DND-41 (cell line): ENCODE measurements around the gene SETDB1.

Experiments used
- ATAC-seq: fragments of 200-7000 bp; cut with Tn5 transposase; 3 replicates; pipeline ENCODE4 v1.9.1; 2021; ENCODE audit warnings: low read depth; ENCODE audit not compliant: insufficient read depth
- DNase-seq: peaks from one replicate; pipeline ENCODE4 v3.0.0-alpha.2; 2020
- H2AFZ ChIP-seq: 2 replicates; pipeline ENCODE4 v1.6.0; 2012; ENCODE audit warnings: low read depth, low read length
- H3K27ac ChIP-seq: 2 replicates; pipeline ENCODE4 v1.5.1; 2012; ENCODE audit warnings: low read length, inconsistent platforms
- H3K27me3 ChIP-seq: fragments of 200-600 bp; sonication (generic); 2 replicates; pipeline ENCODE4 v1.6.0; 2012; ENCODE audit warnings: low read length, mild to moderate bottlenecking, inconsistent platforms; ENCODE audit not compliant: insufficient read depth, poor library complexity
- H3K36me3 ChIP-seq: 2 replicates; pipeline ENCODE4 v1.5.1; 2012; ENCODE audit warnings: low read length, inconsistent platforms; ENCODE audit not compliant: insufficient read depth
- H3K4me1 ChIP-seq: 2 replicates; pipeline ENCODE4 v1.5.1; 2012; ENCODE audit warnings: mild to moderate bottlenecking, low read length; ENCODE audit not compliant: insufficient read depth
- H3K4me2 ChIP-seq: 2 replicates; pipeline ENCODE4 v1.6.0; 2012; ENCODE audit warnings: mild to moderate bottlenecking, moderate library complexity, low read length, inconsistent platforms; ENCODE audit not compliant: insufficient read depth
- H3K4me3 ChIP-seq, 2 experiments: fragments of 200-600 bp in 1 of 2; shearing (Covaris generic) in 1 of 2; 2 replicates each; pipeline ENCODE4 v1.5.1; 2012 to 2016; ENCODE audit warnings: inconsistent platforms in 2 of 2, low read length in 2 of 2, mild to moderate bottlenecking in 2 of 2, low read depth in 1 of 2, moderate library complexity in 1 of 2
- H3K79me2 ChIP-seq: 2 replicates; pipeline ENCODE4 v1.6.0; 2012; ENCODE audit warnings: low read length, inconsistent platforms; ENCODE audit not compliant: insufficient read depth
- H3K9ac ChIP-seq: 2 replicates; pipeline ENCODE4 v1.6.0; 2012; ENCODE audit warnings: low read depth, mild to moderate bottlenecking, inconsistent platforms, low read length, moderate library complexity
- H3K9me3 ChIP-seq: 2 replicates; pipeline ENCODE4 v1.5.1; 2012; ENCODE audit warnings: low read length, moderate library complexity, mild to moderate bottlenecking, inconsistent platforms; ENCODE audit not compliant: insufficient read depth, severe bottlenecking
- H4K20me1 ChIP-seq: 2 replicates; pipeline ENCODE4 v1.6.0; 2012; ENCODE audit warnings: low read length; ENCODE audit not compliant: insufficient read depth
- CTCF ChIP-seq: IDR thresholded peaks from 2 replicates; pipeline ENCODE4 v1.5.1; 2012; ENCODE audit warnings: borderline replicate concordance, low read length, moderate library complexity, mild to moderate bottlenecking; ENCODE audit not compliant: poor library complexity, severe bottlenecking; ENCODE audit errors: extremely low read depth
- EZH2 ChIP-seq: IDR thresholded peaks from 3 replicates; pipeline ENCODE4 v1.6.1; 2012; ENCODE audit warnings: borderline replicate concordance, low read depth, mild to moderate bottlenecking, moderate library complexity, low read length, inconsistent platforms; ENCODE audit not compliant: severe bottlenecking

The SETDB1 gene

GRCh38 chr1:150887018-150887417, 39.1 kb upstream of the SETDB1 start, which contains the start of gene CTXND2:
TSS of gene CTXND2 (plus strand) at chr1:150887136. CDS start at chr1:150912315, 25,179 bp downstream.
- TF ChIP-seq CTCF (no peak), EZH2 (no peak)
- H4K20me1 ChIP-seq = no peaks in the 10 kb centered on the region
- peaks cover 6% of the 10 kb centered on the region for H3K4me1 ChIP-seq
- no peak within 1 kb of the TSS for H3K4me3 ChIP-seq
- no peaks in the 10 kb centered on the region for H3K27me3 ChIP-seq
- ATAC-seq (no peak), DNase-seq (no peak)
- H3K27ac ChIP-seq = no peak within 1 kb of the TSS
- H2AFZ ChIP-seq = no peak within 1 kb of the TSS
- no peaks in the 10 kb centered on the region for H3K79me2 ChIP-seq
- no peak within 1 kb of the TSS for H3K4me2 ChIP-seq
- H3K9ac ChIP-seq = no peak within 1 kb of the TSS
- no peaks in the 10 kb centered on the region for H3K9me3 ChIP-seq
- no peaks in the 10 kb centered on the region for H3K36me3 ChIP-seq

- H3K36me3 ChIP-seq = no peaks in the 10 kb centered on the region
- no peak overlapping the region for H3K27ac ChIP-seq
- no peaks in the 10 kb centered on the region for H3K79me2 ChIP-seq
- no peak overlapping the region for H2AFZ ChIP-seq
- DNase-seq (no peak), ATAC-seq (no peak)
- no peak overlapping the region for H3K4me3 ChIP-seq
- no peaks in the 10 kb centered on the region for H3K9me3 ChIP-seq
- peaks cover 6% of the 10 kb centered on the region for H3K4me1 ChIP-seq
- no peak for TF ChIP-seq CTCF
- no peak for TF ChIP-seq EZH2
- no peaks in the 10 kb centered on the region for H4K20me1 ChIP-seq
- H3K27me3 ChIP-seq = no peaks in the 10 kb centered on the region
- no peak overlapping the region for H3K9ac ChIP-seq
- H3K4me2 ChIP-seq = no peak overlapping the region
These were observed 37.4 kb upstream of the SETDB1 start for GRCh38 chr1:150888727-150889126.

- H3K79me2 ChIP-seq = no peaks in the 10 kb centered on the region
- no peaks in the 10 kb centered on the region for H3K9me3 ChIP-seq
- no peak for DNase-seq
- no peak for TF ChIP-seq EZH2
- no peak for TF ChIP-seq CTCF
- H3K27ac ChIP-seq = no peak overlapping the region
- no peak overlapping the region for H3K9ac ChIP-seq
- peak; percentile 90 for ATAC-seq
- no peak overlapping the region for H2AFZ ChIP-seq
- no peaks in the 10 kb centered on the region for H3K27me3 ChIP-seq
- peaks cover 6% of the 10 kb centered on the region for H3K4me1 ChIP-seq
- H4K20me1 ChIP-seq = no peaks in the 10 kb centered on the region
- H3K4me3 ChIP-seq = no peak overlapping the region
- no peak overlapping the region for H3K4me2 ChIP-seq
- H3K36me3 ChIP-seq = no peaks in the 10 kb centered on the region
These were observed 36.1 kb upstream of the SETDB1 start for GRCh38 chr1:150890033-150890416.
